GM04504 (cell line): ENCODE data around the gene RGS19.

ENCODE experiments used
- DNase-seq: peaks from one replicate; pipeline ENCODE4 v3.0.0-alpha.2; 2012; ENCODE audit warnings: low read depth

Gene RGS19

DNA sequence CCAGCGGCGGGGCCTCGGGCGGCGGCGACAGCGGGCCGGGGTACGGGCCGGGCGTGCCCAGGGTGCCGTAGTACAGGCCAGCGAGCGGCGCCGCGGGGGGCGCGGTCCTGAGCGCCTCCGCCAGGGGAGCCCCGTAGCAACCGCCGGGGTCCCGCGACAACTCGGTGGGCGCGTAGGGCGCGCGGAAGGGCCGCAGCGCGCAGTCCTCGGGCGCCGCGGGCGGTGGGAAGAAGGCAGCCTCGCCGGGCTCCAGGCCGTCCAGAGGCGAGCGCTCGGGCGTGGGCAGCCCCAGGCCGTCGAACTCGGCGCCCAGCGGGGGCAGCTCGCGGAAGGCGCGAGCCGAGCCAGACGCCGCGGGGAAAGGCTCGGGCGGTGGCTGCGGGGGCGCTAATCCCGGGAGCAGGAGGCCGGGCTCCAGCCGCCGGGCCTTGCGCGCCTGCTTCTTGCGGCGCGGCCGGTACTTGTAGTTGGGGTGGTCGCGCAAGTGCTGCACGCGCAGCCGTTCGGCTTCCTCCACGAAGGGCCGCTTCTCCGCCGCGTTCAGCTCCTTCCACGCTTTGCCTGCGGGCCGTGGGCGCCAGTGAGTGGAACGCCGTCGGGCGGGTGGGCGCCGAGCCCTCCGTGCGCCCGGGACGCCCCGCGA lies 30.8 kb downstream of the RGS19 start:
- DNase-seq = no peak

- DNase-seq = no peak
Measured at GRCh38 chr20:64047968-64048401, 31.3 kb downstream of the RGS19 start.

GRCh38 chr20:64047046-64047389 lies 32.3 kb downstream of the RGS19 start:
- DNase-seq = no peak

- no peak for DNase-seq
Measured at GRCh38 chr20:64045346-64046011, 33.8 kb downstream of the RGS19 start.

GRCh38 chr20:64044484-64045247 lies 34.7 kb downstream of the RGS19 start:
- DNase-seq = no peak

DNA sequence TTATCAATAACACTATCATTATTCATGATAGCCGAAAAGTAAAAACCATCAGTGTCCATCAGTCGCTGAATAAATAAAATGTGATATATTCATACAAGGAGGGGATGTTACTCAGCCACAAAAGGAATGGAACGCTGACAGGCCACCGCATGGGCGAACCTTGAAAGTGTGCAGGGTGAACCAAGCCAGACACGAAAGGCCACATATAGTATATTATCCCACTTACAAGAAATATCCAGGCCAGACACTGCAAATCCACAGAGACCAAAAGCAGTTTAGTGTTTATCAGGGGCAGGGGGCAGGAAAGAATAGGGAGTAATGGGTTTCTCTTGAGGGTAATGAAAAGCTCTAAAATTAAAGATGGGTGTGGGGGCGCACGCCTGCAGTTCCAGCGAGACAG lies 35.5 kb downstream of the RGS19 start:
- no peak for DNase-seq

DNA sequence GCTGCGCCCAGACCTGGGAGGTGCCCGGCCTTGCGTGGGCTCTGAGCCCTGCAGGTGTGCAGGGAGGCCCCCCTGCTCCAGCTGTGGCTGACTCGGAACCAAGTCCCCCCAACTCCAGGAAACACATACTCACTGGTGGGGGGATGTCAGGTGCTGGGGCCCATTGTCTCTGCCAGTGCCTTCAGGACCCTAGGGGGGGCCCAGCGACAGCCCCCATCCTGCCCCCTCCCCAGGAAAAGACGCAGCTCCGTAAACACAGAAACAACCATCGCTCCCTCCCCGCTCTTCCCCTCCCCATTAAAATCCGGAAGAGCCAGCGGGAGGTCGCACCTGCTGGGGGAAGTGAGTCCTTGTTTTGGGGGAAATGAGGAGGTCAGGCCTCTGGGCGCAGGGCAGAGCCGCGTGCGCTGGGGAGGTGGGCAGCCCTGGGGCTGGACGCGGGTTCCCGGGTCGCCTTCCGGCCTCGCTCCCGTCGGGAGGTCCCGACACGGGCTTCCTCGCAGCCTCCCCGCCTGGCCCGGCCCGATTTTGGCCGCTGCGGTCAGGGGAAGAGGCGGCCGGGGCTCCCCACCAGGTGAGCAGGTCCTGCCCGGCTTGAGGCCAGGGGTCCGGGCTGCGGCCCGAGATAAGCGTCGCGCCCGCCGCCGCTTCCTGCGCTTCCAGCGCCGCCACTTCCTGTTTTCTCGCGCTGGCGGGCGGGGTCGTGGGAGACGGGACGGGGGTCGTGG lies 37.1 kb downstream of the RGS19 start:
- DNase-seq = no peak

GRCh38 chr20:64041781-64042053 lies 37.6 kb downstream of the RGS19 start:
- no peak for DNase-seq

GRCh38 chr20:64041040-64041780 lies 38.1 kb downstream of the RGS19 start:
- no peak for DNase-seq

- DNase-seq = no peak
Measured at GRCh38 chr20:64040231-64041039, 38.9 kb downstream of the RGS19 start.

- DNase-seq = no peak
Measured at GRCh38 chr20:64039293-64040160, 39.8 kb downstream of the RGS19 start.

GRCh38 chr20:64038565-64039292 lies 40.6 kb downstream of the RGS19 start:
- peak; percentile 28 for DNase-seq

DNA sequence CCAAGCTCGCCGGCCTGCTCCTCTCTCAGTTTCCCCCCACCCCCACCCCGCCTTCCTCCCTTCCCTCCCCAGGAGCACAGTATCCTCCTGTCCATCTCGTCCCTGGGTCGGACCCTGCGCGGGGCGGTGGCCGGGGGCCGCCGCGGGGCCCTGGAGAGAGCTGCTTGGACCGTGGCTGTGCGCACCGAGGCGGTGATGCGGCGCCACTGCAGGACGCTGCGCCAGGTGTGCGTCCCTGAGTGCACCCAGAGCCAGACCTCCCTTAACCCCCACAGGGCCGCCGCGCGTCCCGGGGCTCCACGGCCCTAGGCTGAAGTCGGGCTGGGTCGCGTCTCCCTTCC lies 41.1 kb downstream of the RGS19 start:
- no peak for DNase-seq

DNA sequence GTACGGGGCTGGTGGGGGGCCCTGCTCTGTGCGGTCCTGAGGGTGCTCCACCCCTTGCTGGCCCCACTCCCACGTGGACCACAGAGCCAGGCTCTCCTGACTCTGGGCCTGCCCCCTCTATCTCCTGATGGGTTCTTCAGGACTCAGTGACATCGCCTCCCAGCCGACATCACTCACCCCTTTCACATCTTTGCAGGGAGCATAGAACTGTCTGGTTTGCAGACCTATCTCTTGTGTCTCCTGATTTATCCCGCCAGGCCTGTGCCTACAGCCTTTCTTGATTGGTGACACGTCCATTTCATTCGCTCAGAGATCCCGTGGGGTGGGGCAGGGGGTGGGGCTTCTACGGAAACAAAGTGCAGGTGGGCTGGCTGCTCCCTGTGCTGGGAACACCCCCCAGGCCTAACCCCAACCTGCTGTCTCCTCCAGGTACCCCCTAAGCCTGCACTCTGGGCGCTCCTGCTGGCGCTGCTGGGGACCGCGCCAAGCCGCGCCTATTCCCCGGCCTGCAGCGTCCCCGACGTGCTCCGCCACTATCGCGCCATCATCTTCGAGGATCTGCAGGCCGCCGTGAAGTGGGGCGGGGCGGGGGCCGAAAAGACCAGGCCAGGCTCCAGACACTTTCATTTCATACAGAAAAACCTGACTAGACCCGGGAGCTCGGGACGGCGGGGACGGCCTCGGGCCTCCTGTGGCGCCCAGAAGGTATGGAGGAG lies 41.7 kb downstream of the RGS19 start:
- DNase-seq = no peak

- DNase-seq = no peak
Measured at GRCh38 chr20:64037199-64037497, 42.2 kb downstream of the RGS19 start.

DNA sequence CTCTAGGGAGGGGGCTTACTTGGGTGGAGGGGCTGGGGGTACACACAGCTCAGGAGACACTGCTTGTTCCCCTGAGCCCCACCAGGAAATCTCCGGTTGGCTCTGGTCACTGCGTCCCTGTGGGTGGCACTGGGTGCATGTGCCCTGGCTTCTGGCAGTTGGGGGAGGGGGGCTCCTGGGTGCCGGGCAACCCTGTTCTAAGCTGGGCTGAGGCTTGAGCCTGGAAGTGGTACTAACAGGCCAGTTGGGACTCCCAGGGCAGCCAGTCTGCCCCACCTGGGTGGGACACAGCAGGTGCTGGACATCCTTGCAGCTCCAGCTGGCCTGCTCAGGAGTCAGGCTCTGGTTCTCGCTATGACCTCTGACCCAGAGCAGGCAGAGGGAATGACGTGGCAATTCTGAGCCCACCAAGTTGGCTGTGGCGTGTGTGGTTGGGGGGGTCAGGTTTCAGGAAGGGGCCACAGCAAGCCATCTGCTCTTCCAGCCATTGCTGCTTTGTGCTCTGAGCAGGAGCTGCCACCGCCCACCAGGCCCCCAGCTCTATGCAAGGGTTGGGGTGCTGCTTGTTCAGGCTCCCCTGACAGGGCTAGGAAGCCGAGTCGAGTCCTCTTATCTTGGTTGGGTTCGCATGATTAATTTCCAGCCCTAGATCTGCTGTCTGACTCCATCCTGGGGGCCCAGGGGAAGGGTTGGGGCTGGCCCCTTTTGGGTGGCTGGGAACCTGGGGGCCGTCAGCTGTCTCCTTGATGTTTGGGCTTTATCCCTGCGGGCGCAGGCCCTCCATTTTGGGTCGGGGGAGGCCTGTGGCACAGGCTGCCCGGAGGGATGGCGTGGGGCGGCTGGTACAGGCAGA lies 42.7 kb downstream of the RGS19 start:
- no peak for DNase-seq

GRCh38 chr20:64035933-64036345 lies 43.4 kb downstream of the RGS19 start, which contains the start of gene C20orf204:
TSS of gene C20orf204 (plus strand) at chr20:64036182. CDS start at chr20:64036324, 142 bp downstream.
- no peak for DNase-seq
